Eye (tissue), 1 donor: ENCODE data around the gene ZMIZ1.

ENCODE experiments used
- DNase-seq: peaks from one replicate; pipeline ENCODE4 v3.0.0-alpha.2; 2015

The ZMIZ1 gene

GRCh38 chr10:79053481-79054202, 15.1 kb upstream of the ZMIZ1 start:
- no peak for DNase-seq

GRCh38 chr10:79054203-79055099, 14.3 kb upstream of the ZMIZ1 start:
- no peak for DNase-seq

- DNase-seq = no peak
These were observed 13.5 kb upstream of the ZMIZ1 start for GRCh38 chr10:79055100-79055782.

GRCh38 chr10:79055892-79056291, 12.9 kb upstream of the ZMIZ1 start:
- DNase-seq = no peak

- no peak for DNase-seq
These were observed 12.4 kb upstream of the ZMIZ1 start for GRCh38 chr10:79056361-79056735.

GRCh38 chr10:79056736-79057391, 11.9 kb upstream of the ZMIZ1 start:
- no peak for DNase-seq

- DNase-seq = no peak
These were observed 11.1 kb upstream of the ZMIZ1 start for GRCh38 chr10:79057481-79058275.

GRCh38 chr10:79058899-79059841, 9.6 kb upstream of the ZMIZ1 start:
- no peak for DNase-seq

- DNase-seq = no peak
These were observed 8.8 kb upstream of the ZMIZ1 start for GRCh38 chr10:79059859-79060379.

- no peak for DNase-seq
These were observed 8.0 kb upstream of the ZMIZ1 start for GRCh38 chr10:79060641-79061255.

- no peak for DNase-seq
These were observed 7.1 kb upstream of the ZMIZ1 start for GRCh38 chr10:79061441-79062315.

GRCh38 chr10:79063071-79063491, 5.7 kb upstream of the ZMIZ1 start:
- no peak for DNase-seq

- DNase-seq = no peak
These were observed 4.9 kb upstream of the ZMIZ1 start for GRCh38 chr10:79063661-79064492.

- no peak for DNase-seq
These were observed 3.6 kb upstream of the ZMIZ1 start for GRCh38 chr10:79065091-79065551.

GRCh38 chr10:79065853-79066252, 2.9 kb upstream of the ZMIZ1 start:
- DNase-seq = no peak

GRCh38 chr10:79066411-79067240, 2.1 kb upstream of the ZMIZ1 start:
- no peak for DNase-seq
